ENCODE measurements around the gene ARNT2.
"Not testable (repeated sequence)": the region's sequence is repeated elsewhere in the genome, so short reads cannot be mapped to it uniquely, and the experiment has no call there.

ARNT2 gene

GRCh38 chr15:80404057-80404760 is at the start of gene ARNT2:
Gene ARNT2 (plus strand): TSS chr15:80404382. CDS start chr15:80404516, 134 bp downstream.
- DNase-seq = no peak
- no peak for TF ChIP-seq POLR2A (IDR thresholded peaks at IDR 0.05; ENCODE audit: low read length)
- no peak for TF ChIP-seq GATA1 (IDR thresholded peaks at IDR 0.05; ENCODE audit: low read depth, low read length)

DNA sequence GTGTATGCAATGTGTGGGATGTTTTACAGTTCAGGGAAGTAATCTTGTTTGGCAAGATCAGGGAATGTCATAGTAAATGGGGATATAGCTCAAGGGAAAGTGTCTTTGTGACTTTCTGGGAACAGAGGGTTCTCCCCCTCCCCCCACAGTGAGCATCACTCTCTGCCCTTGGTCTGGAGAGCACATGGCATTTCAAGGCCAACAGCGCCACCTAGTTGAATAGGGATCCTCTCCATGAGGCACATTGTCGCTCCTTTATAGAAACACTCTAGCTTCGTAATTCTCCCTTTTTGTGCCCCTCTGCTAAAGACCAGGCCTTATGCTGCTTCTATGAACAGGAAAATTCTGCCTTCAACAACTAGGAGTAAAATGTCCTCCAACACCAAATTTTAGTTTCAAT is 37.1 kb upstream of the ARNT2 start:
- TF ChIP-seq GATA1 (IDR thresholded peaks at IDR 0.05; ENCODE audit: low read depth, low read length) (no peak), POLR2A (IDR thresholded peaks at IDR 0.05; ENCODE audit: low read length) (no peak)
- DNase-seq = peak; percentile 21 to 49

DNA sequence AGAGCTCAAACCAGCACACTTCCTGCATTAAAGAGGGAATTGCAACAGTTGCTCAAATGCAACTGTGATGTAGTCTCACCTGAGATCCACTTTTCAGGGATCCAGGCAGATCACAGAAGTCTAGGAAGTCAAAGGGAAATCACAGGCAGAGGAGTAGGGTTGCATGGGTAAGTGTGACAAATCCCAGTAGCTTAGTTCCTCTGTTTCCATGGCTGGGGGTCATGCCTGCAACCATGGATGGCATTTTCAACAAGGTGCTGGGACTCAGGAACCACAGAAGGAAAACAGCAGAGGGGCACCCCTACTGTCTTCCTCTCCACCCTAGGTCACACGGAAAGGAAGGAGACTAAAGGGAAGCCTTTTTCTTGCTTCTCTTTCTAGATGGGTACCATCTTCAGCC is 36.5 kb upstream of the ARNT2 start:
- TF ChIP-seq POLR2A (IDR thresholded peaks at IDR 0.05; ENCODE audit: low read length) (no peak), GATA1 (IDR thresholded peaks at IDR 0.05; ENCODE audit: low read depth, low read length) (no peak)

DNA sequence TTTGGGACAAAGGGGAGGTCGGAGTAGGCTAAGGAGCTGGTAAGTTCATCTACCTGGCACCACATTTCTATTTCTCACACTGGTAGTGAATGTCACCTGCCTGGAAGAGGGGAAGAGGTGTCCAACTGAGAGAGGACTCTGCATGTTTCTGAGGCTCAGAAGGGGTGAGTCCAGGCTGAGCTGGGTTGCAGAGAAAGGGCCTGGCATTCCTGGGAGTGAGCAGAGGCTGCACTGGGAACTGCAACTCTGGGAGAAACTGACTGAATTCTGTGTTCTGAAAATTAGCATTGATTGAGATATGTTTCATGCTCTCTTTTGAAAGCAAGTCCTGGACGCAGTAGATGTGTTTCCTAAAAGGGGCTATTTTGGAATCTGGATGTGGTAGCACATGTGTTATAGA is 32.3 kb upstream of the ARNT2 start:
- DNase-seq = no peak
- TF ChIP-seq GATA1 (IDR thresholded peaks at IDR 0.05; ENCODE audit: low read depth, low read length) (no peak), POLR2A (IDR thresholded peaks at IDR 0.05; ENCODE audit: low read length) (no peak)

More for the DNA sequence above, 36.5 kb upstream of the ARNT2 start:
- DNase-seq = no peak

- DNase-seq = no peak
Measured at GRCh38 chr15:80374441-80374840, 29.7 kb upstream of the ARNT2 start.

GRCh38 chr15:80375968-80376891 is 28.0 kb upstream of the ARNT2 start:
- TF ChIP-seq GATA1 (IDR thresholded peaks at IDR 0.05; ENCODE audit: low read depth, low read length) = no peak
- TF ChIP-seq POLR2A (IDR thresholded peaks at IDR 0.05; ENCODE audit: low read length) = no peak
- no peak for DNase-seq

More at GRCh38 chr15:80374441-80374840, 29.7 kb upstream of the ARNT2 start:
- TF ChIP-seq POLR2A (IDR thresholded peaks at IDR 0.05; ENCODE audit: low read length) (no peak), GATA1 (IDR thresholded peaks at IDR 0.05; ENCODE audit: low read depth, low read length) (no peak)

GRCh38 chr15:80379693-80380092 is 24.5 kb upstream of the ARNT2 start:
- TF ChIP-seq POLR2A (IDR thresholded peaks at IDR 0.05; ENCODE audit: low read length) = no peak
- no peak for TF ChIP-seq GATA1 (IDR thresholded peaks at IDR 0.05; ENCODE audit: low read depth, low read length)

GRCh38 chr15:80380154-80380553 is 24.0 kb upstream of the ARNT2 start:
- TF ChIP-seq GATA1 (IDR thresholded peaks at IDR 0.05; ENCODE audit: low read depth, low read length) = no peak
- DNase-seq = no peak

More at GRCh38 chr15:80379693-80380092, 24.5 kb upstream of the ARNT2 start:
- no peak for DNase-seq

- TF ChIP-seq GATA1 (IDR thresholded peaks at IDR 0.05; ENCODE audit: low read depth, low read length) = no peak
- no peak for TF ChIP-seq POLR2A (IDR thresholded peaks at IDR 0.05; ENCODE audit: low read length)
- no peak for DNase-seq
Measured at GRCh38 chr15:80382285-80382684, 21.9 kb upstream of the ARNT2 start.

DNA sequence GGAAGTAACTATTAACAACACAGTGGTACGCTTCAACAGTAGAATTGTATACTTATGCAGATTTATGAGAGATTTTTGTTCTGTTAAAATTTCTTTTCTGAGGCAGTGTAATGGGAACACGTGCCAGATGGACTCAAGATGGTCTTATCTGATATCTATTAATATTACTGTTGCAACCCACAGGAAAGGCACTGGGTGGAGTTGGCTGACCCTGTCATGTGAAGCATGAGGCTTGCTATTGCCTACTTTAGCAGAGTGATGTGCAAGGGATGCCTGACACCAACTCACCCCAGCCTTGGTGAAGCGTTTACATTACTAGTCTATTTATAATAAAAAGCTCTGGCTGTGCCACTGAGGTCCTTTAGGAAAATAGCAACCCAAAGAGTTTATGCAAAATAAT is 19.8 kb upstream of the ARNT2 start:
- peak; percentile 5 to 11 for DNase-seq
- no peak for TF ChIP-seq GATA1 (IDR thresholded peaks at IDR 0.05; ENCODE audit: low read depth, low read length)
- no peak for TF ChIP-seq POLR2A (IDR thresholded peaks at IDR 0.05; ENCODE audit: low read length)

DNA sequence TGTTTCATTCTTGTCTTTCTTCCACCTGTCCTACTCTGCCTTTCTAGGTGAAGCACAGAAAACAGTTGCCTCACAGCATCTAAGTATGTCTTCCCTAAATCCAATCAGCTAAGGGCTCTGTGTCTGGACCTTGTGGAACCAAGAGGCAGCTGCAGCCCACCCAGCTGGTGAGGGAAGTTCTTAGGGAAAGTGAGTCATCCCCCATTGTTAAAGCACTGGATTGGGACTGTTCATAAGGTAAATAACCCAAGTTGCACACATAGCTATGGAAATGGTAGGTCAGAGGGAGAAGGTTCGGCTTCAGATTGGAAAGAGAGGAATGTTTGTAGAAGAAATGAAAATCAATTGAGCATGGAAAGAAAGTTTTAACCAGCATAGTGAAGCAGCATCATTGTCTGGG is 18.0 kb upstream of the ARNT2 start:
- TF ChIP-seq GATA1 (IDR thresholded peaks at IDR 0.05; ENCODE audit: low read depth, low read length) (no peak), POLR2A (IDR thresholded peaks at IDR 0.05; ENCODE audit: low read length) (no peak)
- no peak for DNase-seq

GRCh38 chr15:80388326-80388725 is 15.9 kb upstream of the ARNT2 start:
- TF ChIP-seq GATA1 (IDR thresholded peaks at IDR 0.05; ENCODE audit: low read depth, low read length) (no peak), POLR2A (IDR thresholded peaks at IDR 0.05; ENCODE audit: low read length) (no peak)
- no peak for DNase-seq

- DNase-seq = no peak
- TF ChIP-seq GATA1 (IDR thresholded peaks at IDR 0.05; ENCODE audit: low read depth, low read length) (no peak), POLR2A (IDR thresholded peaks at IDR 0.05; ENCODE audit: low read length) (no peak)
Measured at GRCh38 chr15:80389370-80389769, 14.8 kb upstream of the ARNT2 start.

DNA sequence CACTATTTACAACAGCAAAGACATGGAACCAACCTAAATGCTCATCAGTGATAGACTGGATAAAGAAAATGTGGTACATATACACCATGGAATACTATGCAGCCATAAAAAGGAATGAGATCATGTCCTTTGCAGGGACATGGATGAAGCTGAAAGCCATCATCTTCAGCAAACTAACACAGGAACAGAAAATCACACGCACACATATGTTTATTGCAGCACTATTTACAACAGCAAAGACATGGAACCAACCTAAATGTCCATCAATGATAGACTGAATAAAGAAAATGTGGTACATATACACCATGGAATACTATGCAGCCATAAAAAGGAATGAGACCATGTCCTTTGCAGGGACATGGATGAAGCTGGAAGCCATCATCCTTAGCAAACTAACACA is 13.2 kb upstream of the ARNT2 start:
- DNase-seq = not testable (repeated sequence)

DNA sequence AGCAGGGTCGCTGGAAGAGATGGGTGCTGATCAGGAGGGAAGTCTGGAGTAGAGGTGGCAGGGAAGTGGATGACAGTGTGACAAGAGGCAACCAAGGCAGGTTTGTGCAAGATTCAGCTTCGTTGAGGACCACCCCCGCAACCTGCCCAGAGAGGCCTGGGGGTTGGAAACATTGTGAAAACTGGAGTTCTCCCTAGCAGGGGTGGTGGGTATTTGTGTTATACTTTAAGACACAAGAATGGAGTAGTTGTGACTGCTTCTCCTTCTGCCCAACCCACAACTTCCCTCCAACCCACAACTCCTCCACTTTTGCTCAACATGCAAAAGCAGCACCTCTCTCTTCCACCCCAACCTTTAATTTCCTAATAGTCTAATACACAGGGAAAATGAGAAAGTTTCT is 8.6 kb upstream of the ARNT2 start:
- TF ChIP-seq GATA1 (IDR thresholded peaks at IDR 0.05; ENCODE audit: low read depth, low read length) = no peak
- no peak for TF ChIP-seq POLR2A (IDR thresholded peaks at IDR 0.05; ENCODE audit: low read length)
- no peak for DNase-seq
